A673 (cell line): ENCODE results near the gene POU4F1. TPM values are rescaled to one million over a fixed set of nuclear protein-coding genes. Genes with fewer than 3 reads are reported as not detected.

Source experiments
- BruUV-seq: library from RNA; stranded (reverse); fragments of 400-500 nt; replicated peaks from 2 replicates; lab custom pipeline; 2021; lab: Mats Ljungman, UMichigan
- CTCF ChIA-PET: fragments of 300-600 bp; sonication (Branson Sonifier 250); formaldehyde crosslinking; loops from one replicate; lab custom pipeline; 2022; ENCODE audit warnings: antibody characterized with exemption; lab: Charles Lee
- POLR2A ChIA-PET: fragments of 300-600 bp; sonication (Branson Sonifier 250); formaldehyde crosslinking; loops from one replicate; lab custom pipeline; 2022; ENCODE audit warnings: antibody characterized with exemption; ENCODE audit not compliant: low non-redundant PET; lab: Charles Lee
- DNase-seq: peaks from one replicate; pipeline ENCODE4 v3.0.0-alpha.2; 2015; ENCODE audit warnings: low spot score
- H3K27ac ChIP-seq: fragments of 200-600 bp; sonication (generic); 2 replicates; pipeline ENCODE4 v1.5.1; 2016; ENCODE audit warnings: mixed run types, low read depth, mild to moderate bottlenecking, mixed read lengths, antibody characterized with exemption, low read length; ENCODE audit not compliant: poor library complexity, severe bottlenecking
- H3K27me3 ChIP-seq: fragments of 200-600 bp; sonication (generic); replicated peaks from 2 replicates; pipeline ENCODE4 v1.6.1; 2017; ENCODE audit warnings: mixed run types, low read depth, mild to moderate bottlenecking, mixed read lengths, antibody characterized with exemption, low read length; ENCODE audit not compliant: insufficient read depth, poor library complexity
- H3K36me3 ChIP-seq: fragments of 200-600 bp; sonication (generic); 2 replicates; pipeline ENCODE4 v1.6.1; 2016; ENCODE audit warnings: mixed run types, mild to moderate bottlenecking, mixed read lengths, antibody characterized with exemption, low read length; ENCODE audit not compliant: insufficient read depth, poor library complexity, severe bottlenecking
- H3K4me1 ChIP-seq: fragments of 200-600 bp; sonication (generic); 2 replicates; pipeline ENCODE4 v1.6.1; 2017; ENCODE audit warnings: mixed run types, mild to moderate bottlenecking, mixed read lengths, antibody characterized with exemption, low read length; ENCODE audit not compliant: insufficient read depth, poor library complexity, severe bottlenecking
- H3K4me3 ChIP-seq: fragments of 200-600 bp; sonication (generic); 2 replicates; pipeline ENCODE4 v1.5.1; 2016; ENCODE audit warnings: low read depth, mixed run types, mild to moderate bottlenecking, mixed read lengths, low read length; ENCODE audit not compliant: poor library complexity, severe bottlenecking
- H3K9me3 ChIP-seq: fragments of 200-600 bp; sonication (generic); 2 replicates; pipeline ENCODE4 v1.6.1; 2016; ENCODE audit warnings: mixed run types, low read depth, mild to moderate bottlenecking, mixed read lengths, antibody characterized with exemption, low read length; ENCODE audit not compliant: poor library complexity, severe bottlenecking
- EZH2 ChIP-seq: fragments of 200-600 bp; sonication (generic); IDR thresholded peaks from 2 replicates; pipeline ENCODE4 v1.6.1; 2017; ENCODE audit warnings: borderline replicate concordance, low read depth, mild to moderate bottlenecking, mixed read lengths, antibody characterized with exemption, low read length; ENCODE audit not compliant: poor library complexity, severe bottlenecking
- intact Hi-C: fragments of 100-400 bp; cut with micrococcal nuclease; formaldehyde crosslinking; loops from one replicate; pipeline ENCODE4 v1.10.0; 2022; ENCODE audit not compliant: unreplicated experiment
- total RNA-seq: library from RNA; stranded (reverse); gene quantifications from 2 replicates; pipeline ENCODE4 v1.2.3, GENCODE V29; 2021
- TF ChIP-seq, protein P1 (sequence below): fragments of 300-800, 200-600 bp; sonication (generic); conservative IDR thresholded peaks from 2 replicates; pipeline ENCODE4 v1.5.1; 2017; ENCODE audit warnings: low read depth, mild to moderate bottlenecking, antibody characterized with exemption, low read length, moderate library complexity, mixed read lengths

Gene POU4F1
- total RNA-seq, 1 experiment from 2014 or later, result 12.6 TPM

DNA sequence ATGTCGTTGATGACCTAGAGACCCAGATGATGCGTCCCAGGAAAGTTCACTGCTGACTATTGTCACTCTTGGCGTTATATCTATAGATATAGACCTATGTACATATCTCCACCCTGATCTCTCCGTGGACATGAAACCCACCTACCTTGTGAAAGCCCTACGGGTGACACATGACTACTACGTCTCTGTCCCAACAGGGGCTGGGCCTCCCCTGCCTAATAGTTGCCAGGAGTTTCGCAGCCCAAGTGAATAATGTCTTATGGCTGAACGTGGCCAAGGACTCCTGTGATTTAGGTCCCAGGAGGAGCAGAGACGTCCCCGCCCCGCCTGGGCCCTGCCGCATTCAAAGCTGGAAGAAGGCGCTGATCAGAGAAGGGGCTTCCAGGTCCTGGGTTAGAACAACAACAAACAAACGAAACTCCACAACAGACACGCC is 4.9 kb upstream of the POU4F1 start:
- intact Hi-C loops, result loop anchor here (5.0 to 10.0 kb wide), 3 partner anchors 184 to 927 kb away; no protein-coding TSS in a partner anchor

DNA sequence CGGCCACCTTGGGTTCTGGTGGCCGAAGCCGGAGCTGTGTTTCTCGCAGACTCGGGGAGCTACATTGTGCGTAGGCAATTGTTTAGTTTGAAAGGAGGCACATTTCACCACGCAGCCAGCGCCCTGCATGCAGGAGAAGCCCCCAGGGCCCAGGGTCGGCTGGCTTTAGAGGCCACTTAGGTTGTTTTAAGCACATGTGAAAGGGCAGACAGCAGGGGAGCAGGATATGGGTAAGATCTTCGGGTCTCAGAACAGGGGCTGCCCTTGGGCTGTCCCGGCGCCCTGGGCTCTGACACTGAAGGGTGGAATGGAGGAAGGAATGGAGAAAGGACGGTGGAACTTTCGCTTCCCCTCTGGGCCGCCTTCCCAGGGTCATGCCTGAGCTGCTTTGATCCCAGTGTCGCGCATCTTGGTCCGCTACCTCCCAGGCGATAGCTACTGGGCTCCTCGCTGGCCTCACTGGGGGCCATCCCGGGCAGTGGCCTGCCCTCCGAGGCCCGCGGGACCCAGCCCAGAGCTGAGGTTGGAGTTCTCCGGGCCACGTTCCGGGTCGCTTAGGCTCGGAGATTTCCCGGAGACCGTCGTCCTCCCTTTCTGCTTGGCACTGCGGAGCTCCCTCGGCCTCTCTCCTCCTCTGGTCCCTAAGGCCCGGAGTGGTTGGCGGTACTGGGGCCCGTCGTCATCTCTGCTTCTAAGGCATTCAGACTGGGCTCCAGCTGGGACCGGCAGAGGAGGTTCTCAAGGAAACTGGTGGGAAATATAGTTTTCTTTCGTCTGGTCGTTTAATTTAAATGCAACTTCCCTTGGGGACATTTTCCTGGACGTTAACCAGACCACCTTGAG is 4.3 kb upstream of the POU4F1 start:
- no peaks in the 10 kb centered on the region for H3K36me3 ChIP-seq

More for the DNA sequence above, 4.9 kb upstream of the POU4F1 start:
- Histone ChIP-seq H3K9me3 (no peaks in the 10 kb centered on the region), H3K4me1 (peaks cover 37% of the 10 kb centered on the region), H3K36me3 (no peaks in the 10 kb centered on the region), H3K27ac (no peak overlapping the region), H3K27me3 (peaks cover 61% of the 10 kb centered on the region), H3K4me3 (peak overlapping the region; percentile 53)
- CTCF ChIA-PET, result interaction anchor here (1.3 kb wide), 1 partner anchor 370 kb away, joined by 3 read pairs; no protein-coding TSS in a partner anchor
- no peak for DNase-seq
- no TSS peak for BruUV-seq
- TF ChIP-seq, protein P1, sequence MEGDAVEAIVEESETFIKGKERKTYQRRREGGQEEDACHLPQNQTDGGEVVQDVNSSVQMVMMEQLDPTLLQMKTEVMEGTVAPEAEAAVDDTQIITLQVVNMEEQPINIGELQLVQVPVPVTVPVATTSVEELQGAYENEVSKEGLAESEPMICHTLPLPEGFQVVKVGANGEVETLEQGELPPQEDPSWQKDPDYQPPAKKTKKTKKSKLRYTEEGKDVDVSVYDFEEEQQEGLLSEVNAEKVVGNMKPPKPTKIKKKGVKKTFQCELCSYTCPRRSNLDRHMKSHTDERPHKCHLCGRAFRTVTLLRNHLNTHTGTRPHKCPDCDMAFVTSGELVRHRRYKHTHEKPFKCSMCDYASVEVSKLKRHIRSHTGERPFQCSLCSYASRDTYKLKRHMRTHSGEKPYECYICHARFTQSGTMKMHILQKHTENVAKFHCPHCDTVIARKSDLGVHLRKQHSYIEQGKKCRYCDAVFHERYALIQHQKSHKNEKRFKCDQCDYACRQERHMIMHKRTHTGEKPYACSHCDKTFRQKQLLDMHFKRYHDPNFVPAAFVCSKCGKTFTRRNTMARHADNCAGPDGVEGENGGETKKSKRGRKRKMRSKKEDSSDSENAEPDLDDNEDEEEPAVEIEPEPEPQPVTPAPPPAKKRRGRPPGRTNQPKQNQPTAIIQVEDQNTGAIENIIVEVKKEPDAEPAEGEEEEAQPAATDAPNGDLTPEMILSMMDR, result no peak
- TF ChIP-seq EZH2, result no peak
- POLR2A ChIA-PET, result no interaction called here

More for the DNA sequence above, 4.3 kb upstream of the POU4F1 start:
- intact Hi-C loops, result loop anchor here (5.0 to 10.0 kb wide), 3 partner anchors 185 to 927 kb away; no protein-coding TSS in a partner anchor
- ChIA-PET POLR2A (no interaction called here), CTCF (interaction anchor here (1.3 kb wide), 1 partner anchor 371 kb away, joined by 3 read pairs; no protein-coding TSS in a partner anchor)
- no peaks in the 10 kb centered on the region for H3K9me3 ChIP-seq
- no peak overlapping the region for H3K27ac ChIP-seq
- TF ChIP-seq EZH2, result no peak
- TF ChIP-seq, protein P1, result no peak
- DNase-seq, result no peak
- H3K4me3 ChIP-seq, result no peak overlapping the region
- no TSS peak for BruUV-seq
- H3K27me3 ChIP-seq, result peaks cover 66% of the 10 kb centered on the region
- peaks cover 37% of the 10 kb centered on the region for H3K4me1 ChIP-seq
